ENCODE measurements around the gene PHAF1.

- TF ChIP-seq EZH2 (IDR thresholded peaks at IDR 0.05; ENCODE audit: insufficient read depth, poor library complexity, severe bottlenecking), result no peak
- no peak for TF ChIP-seq EZH2phosphoT487 (IDR thresholded peaks at IDR 0.05; ENCODE audit: insufficient read depth, low read depth)
Observed at GRCh38 chr16:67154578-67155294, 45.0 kb downstream of the PHAF1 start.

All from GM23248 (cell line).